CD4-positive, alpha-beta T cell (primary cell): ENCODE results near the gene CD177. TPM values are rescaled to one million over a fixed set of nuclear protein-coding genes. Genes with fewer than 3 reads are reported as not detected.

ENCODE experiments used
- ATAC-seq: fragments of 200-7000 bp; cut with Tn5 transposase; one replicate; pipeline ENCODE4 v1.10.0; 2022; ENCODE audit warnings: mild to moderate bottlenecking; ENCODE audit not compliant: poor library complexity
- CTCF ChIA-PET: fragments of 350-600 bp; sonication (Branson Sonifier 250); formaldehyde crosslinking; loops from one replicate; lab custom pipeline; 2021; ENCODE audit warnings: antibody characterized with exemption, inconsistent platforms; lab: Charles Lee
- POLR2A ChIA-PET: fragments of 350-600 bp; sonication (Branson Sonifier 250); formaldehyde crosslinking; loops from one replicate; lab custom pipeline; 2021; ENCODE audit warnings: antibody characterized with exemption, inconsistent platforms; lab: Charles Lee
- DNase-seq, 14 experiments: peaks; one replicate each; pipeline ENCODE4 v3.0.0-alpha.2; 2013 to 2020; ENCODE audit warnings: mixed read lengths in 2 of 14
- H3K27ac ChIP-seq, 2 donors: one replicate each; pipeline versions ENCODE4 v1.5.1 to v1.7.0; 2013; ENCODE audit warnings: low read length in 2 of 2, low read depth in 1 of 2, mild to moderate bottlenecking in 1 of 2
- H3K27me3 ChIP-seq, 2 experiments: 1 replicate in 1 of 2; 2 replicates in 1 of 2; pipeline versions ENCODE4 v1.6.1 to v1.7.0; 2013; ENCODE audit warnings: low read length in 2 of 2, control low read depth in 1 of 2, mild to moderate bottlenecking in 1 of 2, moderate library complexity in 1 of 2; ENCODE audit not compliant: insufficient read depth in 2 of 2, control insufficient read depth in 1 of 2
- H3K36me3 ChIP-seq: one replicate; pipeline ENCODE4 v1.6.1; 2013; ENCODE audit warnings: low read length, control low read depth; ENCODE audit not compliant: insufficient read depth
- H3K4me1 ChIP-seq: one replicate; pipeline ENCODE4 v1.6.1; 2013; ENCODE audit warnings: low read length, control low read depth; ENCODE audit not compliant: insufficient read depth
- H3K4me3 ChIP-seq: one replicate; pipeline ENCODE4 v1.5.1; 2013; ENCODE audit warnings: mild to moderate bottlenecking, low read length, moderate library complexity
- H3K9me3 ChIP-seq, 2 experiments: 1 replicate in 1 of 2; 2 replicates in 1 of 2; pipeline versions ENCODE4 v1.6.1 to v1.7.0; 2013; ENCODE audit warnings: low read length in 2 of 2, mild to moderate bottlenecking in 2 of 2, control low read depth in 1 of 2, moderate library complexity in 1 of 2; ENCODE audit not compliant: control insufficient read depth in 1 of 2, insufficient read depth in 1 of 2
- H3K27ac Mint-ChIP-seq: one replicate; pipeline ENCODE4 v1.8.0; 2020; ENCODE audit warnings: mixed read lengths
- H3K27me3 Mint-ChIP-seq: one replicate; pipeline ENCODE4 v1.8.0; 2021; ENCODE audit warnings: mixed read lengths
- H3K36me3 Mint-ChIP-seq: one replicate; pipeline ENCODE4 v1.8.0; 2021; ENCODE audit warnings: low read depth, mixed read lengths
- H3K4me1 Mint-ChIP-seq: one replicate; pipeline ENCODE4 v1.8.0; 2021; ENCODE audit warnings: low read depth, mixed read lengths
- H3K4me3 Mint-ChIP-seq: one replicate; pipeline ENCODE4 v1.8.0; 2020; ENCODE audit warnings: mild to moderate bottlenecking, mixed read lengths
- H3K9me3 Mint-ChIP-seq: one replicate; pipeline ENCODE4 v1.8.0; 2020; ENCODE audit warnings: mixed read lengths
- intact Hi-C, 2 experiments: fragments of 100-400 bp; cut with DNase I in 1 of 2; cut with micrococcal nuclease in 1 of 2; formaldehyde crosslinking; loops; one replicate each; pipeline versions ENCODE4 v1.15.1 to v1.9.0; 2023 to 2025; cut with DNase I, micrococcal nuclease
- total RNA-seq, 174 experiments: library from RNA in 2 of 174; stranded (reverse) in 2 of 174; gene quantifications; one replicate each; pipeline ENCODE4 v1.2.3 and lab custom pipeline; 2021 to 2026
- TF ChIP-seq, protein P1 (sequence below): fragments of 200-600 bp; IDR thresholded peaks from one replicate; pipeline ENCODE4 v1.8.0; 2022; ENCODE audit warnings: antibody characterized with exemption, mild to moderate bottlenecking

CD177 gene
- total RNA-seq, 2 experiments from 2014 or later: not detected

DNA sequence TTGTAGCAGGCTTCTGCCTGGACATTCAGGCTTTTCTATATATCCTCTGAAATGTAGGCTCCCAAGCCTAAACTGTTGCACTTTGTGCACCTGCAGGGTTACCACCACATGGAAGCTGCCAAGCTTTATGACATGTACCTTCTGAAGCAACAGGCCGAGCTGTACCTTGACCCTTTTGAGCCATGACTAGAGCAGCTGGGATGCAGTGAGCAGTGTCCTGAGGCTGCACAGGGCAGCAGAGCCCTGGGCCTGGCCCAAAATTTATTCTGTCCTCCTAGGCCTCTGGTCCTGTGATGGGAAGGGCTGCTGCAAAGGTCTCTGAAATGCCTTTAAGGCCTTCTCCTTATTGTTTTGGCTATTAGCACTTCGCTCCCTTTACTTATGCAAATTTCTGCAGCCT is 23.5 kb upstream of the CD177 start:
- H3K36me3 ChIP-seq: no peaks in the 10 kb centered on the region
- peaks cover 0 to 4% of the 10 kb centered on the region in 2 experiments for H3K9me3 ChIP-seq
- no peaks in the 10 kb centered on the region for H3K27me3 ChIP-seq
- intact Hi-C loops: no loop called here
- H3K4me3 Mint-ChIP-seq: no peak overlapping the region
- CTCF ChIA-PET: no interaction called here
- H3K9me3 Mint-ChIP-seq: no peaks in the 10 kb centered on the region
- H3K4me1 ChIP-seq: no peaks in the 10 kb centered on the region
- H3K27ac Mint-ChIP-seq: no peak overlapping the region
- H3K36me3 Mint-ChIP-seq: no peaks in the 10 kb centered on the region
- DNase-seq (no peak), ATAC-seq (no peak)
- H3K27ac ChIP-seq: no peak overlapping the region
- TF ChIP-seq, protein P1, sequence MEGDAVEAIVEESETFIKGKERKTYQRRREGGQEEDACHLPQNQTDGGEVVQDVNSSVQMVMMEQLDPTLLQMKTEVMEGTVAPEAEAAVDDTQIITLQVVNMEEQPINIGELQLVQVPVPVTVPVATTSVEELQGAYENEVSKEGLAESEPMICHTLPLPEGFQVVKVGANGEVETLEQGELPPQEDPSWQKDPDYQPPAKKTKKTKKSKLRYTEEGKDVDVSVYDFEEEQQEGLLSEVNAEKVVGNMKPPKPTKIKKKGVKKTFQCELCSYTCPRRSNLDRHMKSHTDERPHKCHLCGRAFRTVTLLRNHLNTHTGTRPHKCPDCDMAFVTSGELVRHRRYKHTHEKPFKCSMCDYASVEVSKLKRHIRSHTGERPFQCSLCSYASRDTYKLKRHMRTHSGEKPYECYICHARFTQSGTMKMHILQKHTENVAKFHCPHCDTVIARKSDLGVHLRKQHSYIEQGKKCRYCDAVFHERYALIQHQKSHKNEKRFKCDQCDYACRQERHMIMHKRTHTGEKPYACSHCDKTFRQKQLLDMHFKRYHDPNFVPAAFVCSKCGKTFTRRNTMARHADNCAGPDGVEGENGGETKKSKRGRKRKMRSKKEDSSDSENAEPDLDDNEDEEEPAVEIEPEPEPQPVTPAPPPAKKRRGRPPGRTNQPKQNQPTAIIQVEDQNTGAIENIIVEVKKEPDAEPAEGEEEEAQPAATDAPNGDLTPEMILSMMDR: no peak
- no peak overlapping the region for H3K4me3 ChIP-seq
- peaks cover 3% of the 10 kb centered on the region for H3K27me3 Mint-ChIP-seq
- POLR2A ChIA-PET: no interaction called here
- H3K4me1 Mint-ChIP-seq: no peaks in the 10 kb centered on the region

- H3K27me3 Mint-ChIP-seq: peaks cover 3% of the 10 kb centered on the region
- DNase-seq: no peak
- H3K36me3 Mint-ChIP-seq: no peaks in the 10 kb centered on the region
- Histone ChIP-seq H3K4me3 (no peak overlapping the region), H3K4me1 (no peaks in the 10 kb centered on the region), H3K9me3 (peaks cover 0 to 4% of the 10 kb centered on the region in 2 experiments), H3K36me3 (no peaks in the 10 kb centered on the region), H3K27me3 (no peaks in the 10 kb centered on the region), H3K27ac (no peak overlapping the region)
- H3K27ac Mint-ChIP-seq: no peak overlapping the region
- H3K9me3 Mint-ChIP-seq: no peaks in the 10 kb centered on the region
- intact Hi-C loops: no loop called here
- POLR2A ChIA-PET: no interaction called here
- no peaks in the 10 kb centered on the region for H3K4me1 Mint-ChIP-seq
- TF ChIP-seq, protein P1: no peak
- no peak overlapping the region for H3K4me3 Mint-ChIP-seq
- no peak for ATAC-seq
- CTCF ChIA-PET: no interaction called here
These were observed 22.6 kb upstream of the CD177 start for GRCh38 chr19:43330726-43331434.

GRCh38 chr19:43331435-43332010 is 22.0 kb upstream of the CD177 start:
- TF ChIP-seq, protein P1: no peak
- CTCF ChIA-PET: no interaction called here
- H3K9me3 Mint-ChIP-seq: no peaks in the 10 kb centered on the region
- no peak overlapping the region for H3K27ac Mint-ChIP-seq
- ATAC-seq: no peak
- no peaks in the 10 kb centered on the region for H3K36me3 ChIP-seq
- no peaks in the 10 kb centered on the region for H3K4me1 ChIP-seq
- H3K9me3 ChIP-seq: peaks cover 0 to 4% of the 10 kb centered on the region in 2 experiments
- intact Hi-C loops: no loop called here
- no peaks in the 10 kb centered on the region for H3K4me1 Mint-ChIP-seq
- no peak overlapping the region for H3K4me3 Mint-ChIP-seq
- H3K36me3 Mint-ChIP-seq: no peaks in the 10 kb centered on the region
- H3K4me3 ChIP-seq: no peak overlapping the region
- POLR2A ChIA-PET: no interaction called here
- H3K27ac ChIP-seq: no peak overlapping the region
- no peaks in the 10 kb centered on the region for H3K27me3 ChIP-seq
- DNase-seq: no peak
- H3K27me3 Mint-ChIP-seq: peaks cover 7% of the 10 kb centered on the region
